Measurements from ENCODE around the gene HSPA1L.

DNA sequence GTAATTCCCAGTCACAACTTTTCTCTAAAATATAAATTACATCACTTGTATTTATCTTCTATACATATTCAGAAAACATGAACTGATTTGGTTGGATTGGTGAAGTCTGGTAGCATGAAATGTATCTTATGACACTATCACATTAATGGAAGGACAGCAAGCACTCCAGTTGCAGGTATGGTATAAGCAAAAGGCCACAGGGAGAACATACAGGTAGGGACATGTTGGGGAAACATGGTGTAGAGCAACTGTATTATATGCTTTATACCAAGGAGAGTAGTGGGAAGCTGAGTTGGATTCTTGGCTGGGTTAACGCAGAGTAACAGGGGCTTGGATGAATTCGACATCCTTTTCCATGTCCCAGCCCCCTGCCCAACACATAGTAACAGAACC is 18.1 kb downstream of the HSPA1L start:
- TF ChIP-seq ZNF274 (IDR thresholded peaks at IDR 0.05; ENCODE audit: low read depth, low read length): no peak
- no peak for TF ChIP-seq YY1 (IDR thresholded peaks at IDR 0.05; ENCODE audit: insufficient read depth, insufficient read length)
- no peak for TF ChIP-seq SUZ12 (IDR thresholded peaks at IDR 0.05; ENCODE audit: extremely low read depth, insufficient read depth, insufficient read length)

All from NT2/D1 (cell line).